RWPE2 (cell line): ENCODE results near the gene CAMK2A.

Experiments
- ATAC-seq: fragments of 200-7000 bp; cut with Tn5 transposase; 3 replicates; pipeline ENCODE4 v1.9.1; 2021; ENCODE audit warnings: low read depth
- DNase-seq: peaks from one replicate; pipeline ENCODE4 v3.0.0-alpha.2; 2020; ENCODE audit warnings: low spot score
- H3K27ac ChIP-seq: fragments of 450-650 bp; 2 replicates; pipeline ENCODE4 v1.5.1; 2017; ENCODE audit warnings: mild to moderate bottlenecking; ENCODE audit not compliant: poor library complexity, severe bottlenecking
- H3K27me3 ChIP-seq: fragments of 250-450 bp; sonication (Bioruptor Pico); 2 replicates; pipeline ENCODE4 v1.5.1; 2021; ENCODE audit warnings: mild to moderate bottlenecking, moderate library complexity; ENCODE audit not compliant: insufficient read depth, poor library complexity, severe bottlenecking
- H3K36me3 ChIP-seq: fragments of 250-450 bp; sonication (Bioruptor Pico); 2 replicates; pipeline ENCODE4 v1.5.1; 2020; ENCODE audit warnings: low read depth, mild to moderate bottlenecking, moderate library complexity
- H3K4me1 ChIP-seq: fragments of 250-450 bp; sonication (Bioruptor Pico); 2 replicates; pipeline ENCODE4 v1.5.1; 2021; ENCODE audit warnings: mild to moderate bottlenecking, moderate library complexity; ENCODE audit not compliant: insufficient read depth, poor library complexity, severe bottlenecking
- H3K4me3 ChIP-seq: fragments of 250-450 bp; sonication (Bioruptor Pico); 2 replicates; pipeline ENCODE4 v1.5.1; 2021; ENCODE audit warnings: mild to moderate bottlenecking, moderate library complexity; ENCODE audit not compliant: severe bottlenecking
- H3K9me3 ChIP-seq: fragments of 250-450 bp; sonication (Bioruptor Pico); 2 replicates; pipeline ENCODE4 v1.5.1; 2021; ENCODE audit warnings: mild to moderate bottlenecking, moderate library complexity; ENCODE audit not compliant: severe bottlenecking
- CTCF ChIP-seq: fragments of 450-650 bp; IDR thresholded peaks from one replicate; pipeline ENCODE4 v1.5.1; 2017; ENCODE audit warnings: mild to moderate bottlenecking, moderate library complexity; ENCODE audit not compliant: poor library complexity, severe bottlenecking

Gene CAMK2A

GRCh38 chr5:150262502-150262901, 27.1 kb downstream of the CAMK2A start:
- no peak overlapping the region for H3K27ac ChIP-seq
- no peaks in the 10 kb centered on the region for H3K27me3 ChIP-seq
- TF ChIP-seq CTCF: no peak
- ATAC-seq (no peak), DNase-seq (no peak)
- peaks cover 12% of the 10 kb centered on the region for H3K4me1 ChIP-seq
- H3K4me3 ChIP-seq: no peak overlapping the region
- no peaks in the 10 kb centered on the region for H3K9me3 ChIP-seq
- H3K36me3 ChIP-seq: no peaks in the 10 kb centered on the region

GRCh38 chr5:150261231-150261630, 28.3 kb downstream of the CAMK2A start:
- DNase-seq (no peak), ATAC-seq (no peak)
- H3K9me3 ChIP-seq: no peaks in the 10 kb centered on the region
- no peak overlapping the region for H3K4me3 ChIP-seq
- no peak overlapping the region for H3K27ac ChIP-seq
- peaks cover 12% of the 10 kb centered on the region for H3K4me1 ChIP-seq
- H3K27me3 ChIP-seq: no peaks in the 10 kb centered on the region
- TF ChIP-seq CTCF: no peak
- H3K36me3 ChIP-seq: no peaks in the 10 kb centered on the region

GRCh38 chr5:150258130-150258529, 31.4 kb downstream of the CAMK2A start:
- ATAC-seq: no peak; the same call in 2 of the 3 replicates
- H3K36me3 ChIP-seq: no peaks in the 10 kb centered on the region
- no peak for TF ChIP-seq CTCF
- H3K4me1 ChIP-seq: no peaks in the 10 kb centered on the region
- no peak overlapping the region for H3K4me3 ChIP-seq
- no peak for DNase-seq
- no peak overlapping the region for H3K27ac ChIP-seq
- H3K9me3 ChIP-seq: no peaks in the 10 kb centered on the region
- H3K27me3 ChIP-seq: no peaks in the 10 kb centered on the region

- Histone ChIP-seq H3K4me1 (no peaks in the 10 kb centered on the region), H3K36me3 (no peaks in the 10 kb centered on the region), H3K27me3 (no peaks in the 10 kb centered on the region), H3K4me3 (no peak overlapping the region), H3K9me3 (no peaks in the 10 kb centered on the region), H3K27ac (no peak overlapping the region)
- no peak for TF ChIP-seq CTCF
- no peak for ATAC-seq
- DNase-seq: peak; percentile 74
Measured at GRCh38 chr5:150257424-150257823, 32.1 kb downstream of the CAMK2A start.

GRCh38 chr5:150256410-150257064, 33.0 kb downstream of the CAMK2A start:
- Histone ChIP-seq H3K27ac (no peak overlapping the region), H3K4me3 (no peak overlapping the region), H3K4me1 (no peaks in the 10 kb centered on the region), H3K9me3 (no peaks in the 10 kb centered on the region), H3K36me3 (no peaks in the 10 kb centered on the region), H3K27me3 (no peaks in the 10 kb centered on the region)
- ATAC-seq (no peak), DNase-seq (no peak)
- no peak for TF ChIP-seq CTCF
